ENCODE results near the gene PLCD1.
"Not testable (repeated sequence)": the region's sequence is repeated elsewhere in the genome, so short reads cannot be mapped to it uniquely, and the experiment has no call there.

PLCD1 gene

DNA sequence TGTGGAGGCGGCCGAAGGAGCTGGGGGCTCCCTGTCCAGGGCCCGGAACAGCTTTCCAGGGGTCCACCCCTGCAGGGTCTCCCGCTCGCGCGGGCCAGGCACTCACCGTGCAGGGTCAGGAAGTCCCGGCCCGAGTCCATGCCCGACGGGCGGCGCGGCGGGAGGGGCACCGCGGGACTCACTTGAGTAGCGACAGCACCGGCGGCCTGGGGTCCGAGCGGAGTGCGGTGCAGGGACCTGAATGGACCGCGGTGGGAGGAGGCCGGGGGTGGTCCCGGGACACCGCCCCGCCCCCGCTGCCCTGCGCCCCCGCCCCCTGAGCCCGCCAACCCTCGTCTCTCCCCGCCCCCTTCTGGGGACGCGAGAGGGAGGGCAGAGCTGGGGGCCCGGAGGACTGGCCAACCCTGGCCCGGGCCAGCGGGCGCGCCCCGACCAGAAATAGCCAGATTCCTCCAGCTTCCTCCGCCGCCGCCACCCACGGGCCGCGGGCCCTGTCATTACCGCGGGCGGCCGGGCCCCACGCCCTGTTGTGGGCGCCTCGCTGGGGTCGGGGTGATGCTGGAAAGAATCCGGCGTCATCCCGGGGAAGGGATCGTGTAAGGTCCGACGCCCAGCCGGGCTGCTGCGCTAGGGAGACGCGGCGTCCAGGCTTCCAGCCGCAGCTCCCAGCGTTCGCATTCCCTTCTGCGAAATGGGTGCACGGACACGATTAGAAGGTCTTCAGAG is at the start of gene PLCD1:
Gene PLCD1 (minus strand): TSS at position 243 of the 726 bp plus-strand sequence. CDS start 103 bp downstream, at position 140.
- H3K27ac Mint-ChIP-seq, result no peak within 1 kb of the TSS
- DNase-seq, result peak; percentile 56
- H3K27me3 Mint-ChIP-seq, result peaks cover 19% of the 10 kb centered on the region
- H3K36me3 Mint-ChIP-seq (ENCODE audit: low read depth), result no peaks in the 10 kb centered on the region
- H3K4me1 Mint-ChIP-seq (ENCODE audit: low read depth), result peaks cover 33% of the 10 kb centered on the region
- H3K4me3 Mint-ChIP-seq, result peak within 1 kb of the TSS; percentile 29
- no peaks in the 10 kb centered on the region for H3K9me3 Mint-ChIP-seq

DNA sequence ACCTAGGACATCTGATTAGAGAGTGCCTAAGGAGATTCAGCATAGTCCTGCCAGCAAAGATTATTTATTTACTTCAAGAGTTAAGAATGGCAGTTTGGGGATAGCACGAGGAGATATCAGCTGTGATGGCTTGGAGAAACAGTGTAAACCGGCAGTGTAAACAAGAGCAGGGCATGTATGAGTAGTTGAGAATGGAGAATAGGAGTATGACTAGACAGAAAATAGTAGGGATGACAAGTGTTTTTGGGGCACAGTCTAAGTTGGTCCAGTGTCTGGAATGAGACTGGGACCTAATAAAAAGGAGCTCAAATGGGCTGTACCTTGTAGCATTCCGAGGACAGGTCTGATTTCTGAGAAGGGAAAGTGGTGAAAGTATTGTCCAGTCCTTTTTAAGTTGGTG is 47.6 kb upstream of the PLCD1 start:
- not testable (repeated sequence) for H3K4me1 Mint-ChIP-seq (ENCODE audit: low read depth); H3K4me3 Mint-ChIP-seq; H3K27ac Mint-ChIP-seq; H3K27me3 Mint-ChIP-seq; H3K9me3 Mint-ChIP-seq; DNase-seq; H3K36me3 Mint-ChIP-seq (ENCODE audit: low read depth)

DNA sequence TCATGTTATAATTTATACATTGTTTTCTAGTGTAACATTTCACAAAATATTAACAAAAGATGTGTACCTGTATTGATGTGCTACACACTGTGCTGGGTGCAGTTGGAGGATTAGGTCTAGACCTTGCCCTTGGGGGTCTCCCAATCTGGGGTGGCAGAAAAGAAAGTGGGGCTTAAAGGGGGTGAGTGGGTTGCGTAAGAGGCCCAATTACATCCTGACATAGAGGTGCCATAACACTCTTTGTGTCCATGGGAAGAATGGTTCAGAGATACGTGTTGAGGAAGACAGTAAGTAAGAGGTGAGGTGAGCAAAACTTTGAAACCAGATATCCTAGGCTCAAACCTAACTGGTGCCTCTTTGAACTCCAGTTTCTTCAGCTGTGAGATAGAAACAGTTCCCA is 40.6 kb upstream of the PLCD1 start:
- Mint-ChIP-seq H3K4me3 (no peak overlapping the region), H3K36me3 (ENCODE audit: low read depth) (peaks cover 2% of the 10 kb centered on the region), H3K9me3 (no peaks in the 10 kb centered on the region), H3K27me3 (no peaks in the 10 kb centered on the region), H3K4me1 (ENCODE audit: low read depth) (no peaks in the 10 kb centered on the region), H3K27ac (no peak overlapping the region)
- DNase-seq, result no peak

DNA sequence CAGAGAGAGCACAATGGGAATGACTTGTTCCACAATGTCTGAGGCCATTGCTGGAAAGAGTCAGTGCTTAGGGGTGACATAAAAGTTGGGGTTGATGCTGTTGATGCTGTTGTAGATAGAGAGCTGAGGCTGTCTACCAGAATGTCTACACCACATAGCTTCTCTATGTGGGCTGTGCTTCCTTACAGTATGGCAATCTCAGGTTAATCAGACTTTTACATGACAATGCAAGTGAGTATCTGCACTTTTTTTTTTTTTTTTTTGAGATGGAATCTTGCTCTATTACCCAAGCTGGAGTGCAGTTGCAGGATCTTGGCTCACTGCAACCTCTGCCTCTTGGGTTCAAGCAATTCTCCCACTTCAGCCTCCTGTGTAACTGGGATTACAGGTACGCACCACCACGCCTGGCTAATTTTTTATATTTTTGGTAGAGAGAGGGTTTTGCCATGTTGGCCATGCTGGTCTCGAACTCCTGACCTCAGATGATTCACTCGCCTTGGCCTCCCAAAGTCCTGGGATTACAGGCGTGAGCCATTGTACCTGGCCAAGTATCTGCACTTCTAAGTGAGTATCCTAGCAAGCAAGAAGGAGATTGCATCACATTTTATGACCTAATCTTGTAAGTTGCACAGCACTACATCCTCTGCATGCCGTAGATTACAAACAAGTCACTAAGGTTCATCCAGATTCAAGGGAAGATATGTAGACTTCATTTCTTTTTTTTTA is 38.2 kb upstream of the PLCD1 start:
- Mint-ChIP-seq H3K9me3 (no peaks in the 10 kb centered on the region), H3K36me3 (ENCODE audit: low read depth) (peaks cover 2% of the 10 kb centered on the region), H3K4me3 (no peak overlapping the region)

DNA sequence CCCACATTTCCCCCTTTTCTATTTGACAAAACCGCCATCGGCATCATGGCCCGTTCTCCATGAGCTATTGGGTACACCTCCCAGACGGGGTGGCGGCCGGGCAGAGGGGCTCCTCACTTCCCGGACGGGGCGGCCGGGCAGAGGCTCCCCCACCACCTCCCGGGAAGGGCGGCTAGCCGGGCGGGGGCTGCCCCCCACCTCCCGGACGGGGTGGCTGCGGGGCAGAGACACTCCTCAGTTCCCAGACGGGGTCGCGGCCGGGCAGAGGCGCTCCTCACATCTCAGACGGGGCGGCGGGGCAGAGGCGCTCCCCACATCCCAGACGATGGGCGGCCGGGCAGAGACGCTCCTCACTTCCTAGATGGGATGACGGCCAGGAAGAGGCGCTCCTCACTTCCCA is 35.0 kb upstream of the PLCD1 start:
- not testable (repeated sequence) for H3K4me1 Mint-ChIP-seq (ENCODE audit: low read depth); DNase-seq; H3K36me3 Mint-ChIP-seq (ENCODE audit: low read depth); H3K9me3 Mint-ChIP-seq; H3K27ac Mint-ChIP-seq; H3K4me3 Mint-ChIP-seq; H3K27me3 Mint-ChIP-seq

More for the DNA sequence above, 38.2 kb upstream of the PLCD1 start:
- Mint-ChIP-seq H3K4me1 (ENCODE audit: low read depth) (no peaks in the 10 kb centered on the region), H3K27ac (no peak overlapping the region), H3K27me3 (no peaks in the 10 kb centered on the region)
- DNase-seq, result no peak

DNA sequence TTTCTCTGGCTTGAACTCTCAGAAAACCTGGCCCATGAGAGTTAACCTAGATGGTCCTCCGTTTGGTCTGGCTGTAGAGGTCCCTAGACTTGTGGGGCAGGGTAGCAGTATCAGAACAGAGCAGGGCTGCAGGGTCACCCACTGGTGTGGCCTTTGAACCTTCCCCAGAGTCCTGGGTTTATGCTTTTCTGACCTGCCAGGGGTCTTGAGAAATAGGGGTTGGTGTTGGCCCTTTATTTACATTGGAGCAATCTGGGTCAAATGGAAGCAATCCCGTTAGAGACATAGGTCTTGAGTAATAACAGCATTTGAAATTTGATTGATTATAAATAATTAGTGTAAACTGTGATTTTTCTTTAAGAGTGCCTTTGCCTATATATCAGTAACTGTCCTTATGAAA is 33.4 kb upstream of the PLCD1 start:
- no peak for DNase-seq
- Mint-ChIP-seq H3K36me3 (ENCODE audit: low read depth) (peaks cover 2% of the 10 kb centered on the region), H3K27ac (no peak overlapping the region)

DNA sequence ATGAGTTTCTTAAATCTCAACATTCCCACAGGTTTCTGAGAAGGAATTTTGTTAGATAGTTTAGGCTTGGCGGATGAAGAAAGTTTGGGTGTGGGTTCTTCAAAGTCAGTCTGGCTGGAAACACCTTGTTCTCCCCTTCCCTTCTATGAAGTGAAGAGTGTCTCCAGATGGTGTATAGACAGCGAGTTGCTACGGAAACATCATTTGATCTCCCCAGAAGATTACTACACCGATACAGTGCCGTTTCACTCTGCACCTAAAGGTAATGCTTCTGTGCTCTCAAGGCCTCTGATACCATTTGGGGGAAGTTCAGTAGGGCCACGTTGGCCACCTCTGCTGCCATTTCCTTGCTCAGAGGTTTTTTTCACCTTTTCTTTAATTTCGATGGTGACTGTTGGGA is 30.1 kb upstream of the PLCD1 start:
- peaks cover 6% of the 10 kb centered on the region for H3K4me1 Mint-ChIP-seq (ENCODE audit: low read depth)
- no peaks in the 10 kb centered on the region for H3K36me3 Mint-ChIP-seq (ENCODE audit: low read depth)
- H3K27ac Mint-ChIP-seq, result no peak overlapping the region
- no peak for DNase-seq
- no peaks in the 10 kb centered on the region for H3K9me3 Mint-ChIP-seq
- no peaks in the 10 kb centered on the region for H3K27me3 Mint-ChIP-seq
- no peak overlapping the region for H3K4me3 Mint-ChIP-seq

More for the DNA sequence above, 33.4 kb upstream of the PLCD1 start:
- no peaks in the 10 kb centered on the region for H3K27me3 Mint-ChIP-seq
- H3K4me3 Mint-ChIP-seq, result no peak overlapping the region
- no peaks in the 10 kb centered on the region for H3K9me3 Mint-ChIP-seq
- no peaks in the 10 kb centered on the region for H3K4me1 Mint-ChIP-seq (ENCODE audit: low read depth)

DNA sequence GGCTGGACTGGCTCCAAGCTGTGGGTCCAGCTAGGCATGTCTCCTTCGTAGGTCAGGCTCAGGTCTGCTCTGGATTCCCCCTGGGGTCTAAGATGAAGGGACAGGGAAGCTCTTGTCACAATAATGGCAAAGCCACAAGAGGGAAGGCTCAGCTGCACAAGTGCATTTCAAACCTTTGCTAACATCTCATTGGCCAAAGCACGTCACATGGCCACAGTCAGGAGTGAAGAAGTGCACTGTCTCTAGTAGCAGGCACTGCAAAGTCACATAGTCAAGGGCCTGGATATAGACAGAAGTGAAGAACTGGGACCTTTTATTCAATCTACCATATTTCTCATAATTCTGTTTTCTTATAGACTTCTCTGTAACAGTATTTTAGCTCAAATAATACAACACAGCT is 29.7 kb upstream of the PLCD1 start:
- H3K4me1 Mint-ChIP-seq (ENCODE audit: low read depth), result peaks cover 9% of the 10 kb centered on the region
- no peak overlapping the region for H3K27ac Mint-ChIP-seq
- H3K4me3 Mint-ChIP-seq, result no peak overlapping the region
- no peak for DNase-seq
- H3K27me3 Mint-ChIP-seq, result no peaks in the 10 kb centered on the region
- H3K9me3 Mint-ChIP-seq, result no peaks in the 10 kb centered on the region
- H3K36me3 Mint-ChIP-seq (ENCODE audit: low read depth), result no peaks in the 10 kb centered on the region

DNA sequence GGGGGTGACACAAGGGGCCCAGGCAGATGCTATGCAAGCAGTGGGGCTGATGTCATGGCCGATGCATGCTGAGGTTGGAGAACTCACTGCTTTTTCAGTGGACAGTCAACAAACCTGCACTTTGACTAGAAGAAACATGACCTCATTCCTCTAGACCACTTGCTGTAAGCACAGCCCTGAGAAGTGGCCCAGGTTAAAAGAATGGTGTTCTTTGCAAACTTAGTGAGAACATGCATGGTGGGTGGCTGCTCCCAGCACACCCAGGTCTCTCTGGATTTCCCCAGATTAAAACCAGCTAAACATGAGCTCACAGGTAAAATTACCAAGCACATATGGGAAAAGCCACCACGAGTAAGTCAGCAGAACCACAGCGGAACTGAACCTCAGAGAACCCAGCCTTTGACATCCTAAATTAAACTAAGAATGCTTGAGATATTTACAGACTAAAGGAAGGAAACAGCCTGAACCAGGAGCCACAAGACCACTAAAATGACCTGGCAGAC is 25.1 kb upstream of the PLCD1 start:
- Mint-ChIP-seq H3K27me3 (no peaks in the 10 kb centered on the region), H3K4me1 (ENCODE audit: low read depth) (peaks cover 9% of the 10 kb centered on the region), H3K4me3 (no peak overlapping the region), H3K36me3 (ENCODE audit: low read depth) (no peaks in the 10 kb centered on the region), H3K9me3 (no peaks in the 10 kb centered on the region), H3K27ac (peak overlapping the region; percentile 58)
- DNase-seq, result no peak

DNA sequence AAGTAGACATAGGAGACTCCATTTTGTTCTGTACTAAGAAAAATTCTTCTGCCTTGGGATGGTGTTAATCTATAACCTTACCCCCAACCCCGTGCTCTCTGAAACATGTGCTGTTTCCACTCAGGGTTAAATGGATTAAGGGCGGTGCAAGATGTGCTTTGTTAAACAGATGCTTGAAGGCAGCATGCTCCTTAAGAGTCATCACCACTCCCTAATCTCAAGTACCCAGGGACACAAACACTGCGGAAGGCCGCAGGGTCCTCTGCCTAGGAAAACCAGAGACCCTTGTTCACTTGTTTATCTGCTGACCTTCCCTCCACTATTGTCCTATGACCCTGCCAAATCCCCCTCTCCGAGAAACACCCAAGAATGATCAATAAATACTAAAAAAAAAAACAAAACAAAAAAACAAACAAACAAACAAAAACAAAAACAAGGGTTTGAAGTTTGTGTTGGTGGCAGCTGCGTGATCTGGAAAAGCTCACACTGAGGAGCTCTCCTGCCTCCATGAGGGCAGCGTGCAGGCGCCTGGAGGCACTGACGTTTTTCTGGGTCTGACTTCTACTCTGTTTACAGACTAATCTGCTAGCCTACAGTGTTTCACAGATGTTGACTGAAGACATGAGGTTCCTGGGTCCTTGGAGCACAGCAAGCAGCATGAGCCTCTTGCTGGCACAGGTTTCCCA is 24.5 kb upstream of the PLCD1 start:
- DNase-seq; H3K4me1 Mint-ChIP-seq (ENCODE audit: low read depth); H3K4me3 Mint-ChIP-seq; H3K27me3 Mint-ChIP-seq; H3K36me3 Mint-ChIP-seq (ENCODE audit: low read depth); H3K9me3 Mint-ChIP-seq: not testable (repeated sequence)
- H3K27ac Mint-ChIP-seq, result peak overlapping the region; percentile 58

DNA sequence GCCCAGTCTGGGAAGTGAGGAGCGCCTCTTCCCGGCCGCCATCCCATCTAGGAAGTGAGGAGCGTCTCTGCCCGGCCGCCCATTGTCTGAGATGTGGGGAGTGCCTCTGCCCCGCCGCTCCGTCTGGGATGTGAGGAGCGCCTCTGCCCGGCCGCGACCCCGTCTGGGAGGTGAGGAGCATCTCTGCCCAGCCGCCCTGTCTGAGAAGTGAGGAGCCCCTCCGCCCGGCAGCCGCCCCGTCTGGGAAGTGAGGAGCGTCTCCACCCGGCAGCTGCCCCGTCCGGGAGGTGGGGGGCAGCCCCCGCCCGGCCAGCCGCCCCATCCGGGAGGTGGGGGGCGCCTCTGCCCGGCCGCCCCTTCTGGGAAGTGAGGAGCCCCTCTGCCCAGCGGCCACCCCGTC is 23.8 kb upstream of the PLCD1 start:
- DNase-seq; H3K4me3 Mint-ChIP-seq; H3K36me3 Mint-ChIP-seq (ENCODE audit: low read depth); H3K4me1 Mint-ChIP-seq (ENCODE audit: low read depth); H3K9me3 Mint-ChIP-seq; H3K27me3 Mint-ChIP-seq; H3K27ac Mint-ChIP-seq: not testable (repeated sequence)

DNA sequence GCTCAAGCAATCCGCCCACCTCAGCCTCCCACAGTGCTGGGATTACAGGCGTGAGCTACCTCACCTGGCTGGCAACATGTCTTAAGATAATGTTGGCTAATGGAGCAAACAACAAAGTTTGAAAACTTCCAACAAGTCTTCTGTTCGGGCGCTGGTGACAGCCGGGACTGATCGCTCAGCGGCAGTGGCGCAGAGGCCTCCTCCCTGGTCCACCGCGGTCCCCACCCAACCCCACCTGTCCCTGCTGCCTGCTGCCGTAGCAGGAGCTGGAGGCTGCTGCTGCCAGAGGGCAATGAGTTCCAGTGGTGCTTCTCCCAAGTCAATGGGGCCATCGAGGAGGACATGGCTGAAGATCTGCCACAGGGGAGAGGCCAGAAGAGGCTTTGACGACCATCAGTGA is 21.7 kb upstream of the PLCD1 start:
- H3K36me3 Mint-ChIP-seq (ENCODE audit: low read depth), result peaks cover 3% of the 10 kb centered on the region
- H3K27ac Mint-ChIP-seq, result no peak overlapping the region
- peaks cover 9% of the 10 kb centered on the region for H3K4me1 Mint-ChIP-seq (ENCODE audit: low read depth)
- H3K27me3 Mint-ChIP-seq, result no peaks in the 10 kb centered on the region
- no peak for DNase-seq
- H3K4me3 Mint-ChIP-seq, result no peak overlapping the region
- no peaks in the 10 kb centered on the region for H3K9me3 Mint-ChIP-seq

DNA sequence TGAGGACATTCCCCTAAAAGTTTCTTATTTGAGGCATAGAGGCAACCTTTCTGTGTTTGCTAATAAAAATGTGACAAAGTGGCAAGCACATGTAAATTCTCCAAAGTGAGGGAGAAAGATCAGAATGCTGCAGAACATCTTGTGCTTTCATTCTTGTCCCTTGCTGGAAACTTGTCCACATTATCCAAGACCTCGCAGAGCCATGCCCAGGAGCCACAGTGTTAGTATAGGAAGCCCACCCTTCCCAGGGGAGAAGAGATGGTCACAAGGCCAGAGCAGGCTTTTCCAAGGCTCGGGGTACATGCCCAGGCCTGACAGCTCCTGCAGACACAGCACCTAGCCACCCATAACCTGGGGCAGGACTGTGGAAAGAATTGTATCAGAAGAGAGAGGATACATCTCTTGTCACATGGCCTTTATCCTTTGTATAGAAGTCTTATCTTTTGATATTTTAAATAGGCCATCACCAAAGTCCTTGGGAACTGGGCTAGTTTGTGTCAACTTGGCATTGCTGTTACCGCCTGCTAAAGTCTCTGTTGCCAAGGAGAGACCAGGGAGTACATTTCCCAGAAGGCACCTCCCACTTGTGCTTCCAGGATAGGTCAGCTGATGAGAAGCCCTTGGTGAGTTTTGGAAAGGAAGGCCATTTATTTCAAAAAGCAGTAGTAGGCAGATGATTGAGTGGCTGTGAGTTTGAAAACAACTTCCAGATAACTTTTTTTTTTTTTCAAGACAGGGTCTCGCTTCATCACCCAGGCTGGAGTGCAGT is 20.1 kb upstream of the PLCD1 start:
- Mint-ChIP-seq H3K4me3 (no peak overlapping the region), H3K36me3 (ENCODE audit: low read depth) (peaks cover 3% of the 10 kb centered on the region), H3K4me1 (ENCODE audit: low read depth) (peaks cover 2% of the 10 kb centered on the region), H3K9me3 (no peaks in the 10 kb centered on the region), H3K27ac (no peak overlapping the region), H3K27me3 (no peaks in the 10 kb centered on the region)
- DNase-seq, result no peak

DNA sequence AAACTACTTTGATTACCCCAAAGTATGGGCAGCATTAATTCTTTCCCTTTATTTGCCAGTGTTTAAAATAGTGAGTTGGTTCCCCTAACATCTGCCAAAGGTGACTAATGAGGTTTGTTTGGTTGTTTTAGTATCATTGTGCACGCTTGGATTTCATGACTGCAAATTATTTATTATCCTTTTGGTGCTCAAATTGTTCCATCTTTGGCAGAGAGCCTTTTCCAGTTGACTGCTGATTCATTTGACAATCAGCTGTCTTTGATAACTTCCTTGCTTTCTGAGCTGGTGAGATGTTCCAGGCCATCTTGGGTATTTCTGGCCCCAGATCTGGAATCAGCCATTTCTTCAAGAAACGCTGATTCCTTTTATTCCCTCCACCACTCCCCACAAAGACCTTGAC is 18.5 kb upstream of the PLCD1 start:
- no peaks in the 10 kb centered on the region for H3K4me1 Mint-ChIP-seq (ENCODE audit: low read depth)
- H3K27me3 Mint-ChIP-seq, result no peaks in the 10 kb centered on the region
- H3K36me3 Mint-ChIP-seq (ENCODE audit: low read depth), result peaks cover 3% of the 10 kb centered on the region
- H3K4me3 Mint-ChIP-seq, result no peak overlapping the region
- H3K27ac Mint-ChIP-seq, result no peak overlapping the region
- no peaks in the 10 kb centered on the region for H3K9me3 Mint-ChIP-seq
- no peak for DNase-seq

Measured in activated T-cell treated with anti-CD3 and anti-CD28 coated beads, Interleukin-2, amount 50 U/mL, for 24 hours (primary cell).